GM10847 (cell line): Measurements from ENCODE around the gene AACS.

Experiments
- POLR2A ChIP-seq: IDR thresholded peaks from 2 replicates; pipeline ENCODE4 v1.6.1; 2011; ENCODE audit not compliant: insufficient read length; ENCODE audit errors: extremely low read depth

AACS gene

DNA sequence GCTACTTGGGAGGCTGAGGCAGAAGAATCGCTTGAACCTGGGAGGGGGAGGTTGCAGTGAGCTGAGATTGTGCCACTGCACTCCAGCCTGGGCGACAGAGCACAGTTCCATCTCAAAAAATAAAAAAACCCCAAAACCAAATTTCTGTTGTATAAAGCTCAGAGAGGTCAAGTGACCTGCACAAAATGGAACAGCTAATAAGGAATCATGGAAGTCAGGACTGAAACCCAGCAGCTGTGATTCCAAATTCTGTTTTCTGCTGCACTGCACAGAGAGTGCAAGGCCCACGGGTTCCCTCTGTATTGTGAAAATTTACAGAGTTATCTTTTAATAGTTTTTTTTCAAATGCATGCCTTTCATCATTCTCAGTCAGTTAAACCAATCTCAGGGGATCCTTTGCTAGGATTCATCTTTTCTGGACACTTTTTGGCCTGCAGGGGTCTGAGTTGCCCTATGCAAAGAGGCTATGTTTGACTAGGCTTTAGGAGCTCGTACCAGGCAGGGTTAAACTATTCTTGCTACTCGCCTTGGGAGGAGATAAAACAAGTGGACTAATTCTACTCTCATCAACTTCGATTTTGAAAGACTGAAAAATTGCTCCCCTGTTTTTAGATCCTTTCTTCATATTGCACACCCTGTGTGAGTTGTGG, 26.1 kb upstream of the AACS start:
- TF ChIP-seq POLR2A, result no peak

DNA sequence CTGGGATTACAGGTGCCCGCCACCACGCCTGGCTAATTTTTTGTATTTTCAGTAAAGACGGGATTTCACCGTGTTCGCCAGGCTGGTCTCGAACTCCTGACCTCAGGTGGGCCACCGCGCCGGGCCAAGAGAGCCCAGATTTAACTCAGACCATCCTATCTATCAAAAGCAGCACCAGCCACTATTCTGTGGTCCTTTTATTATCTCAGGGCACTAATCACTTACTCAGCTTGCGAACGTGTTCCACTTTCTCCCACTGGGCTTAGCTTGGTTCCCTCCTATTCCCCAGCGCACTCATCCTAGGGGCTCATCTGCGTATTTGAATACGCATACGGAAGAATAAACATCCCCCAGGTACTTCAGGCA, 16.2 kb upstream of the AACS start:
- no peak for TF ChIP-seq POLR2A

DNA sequence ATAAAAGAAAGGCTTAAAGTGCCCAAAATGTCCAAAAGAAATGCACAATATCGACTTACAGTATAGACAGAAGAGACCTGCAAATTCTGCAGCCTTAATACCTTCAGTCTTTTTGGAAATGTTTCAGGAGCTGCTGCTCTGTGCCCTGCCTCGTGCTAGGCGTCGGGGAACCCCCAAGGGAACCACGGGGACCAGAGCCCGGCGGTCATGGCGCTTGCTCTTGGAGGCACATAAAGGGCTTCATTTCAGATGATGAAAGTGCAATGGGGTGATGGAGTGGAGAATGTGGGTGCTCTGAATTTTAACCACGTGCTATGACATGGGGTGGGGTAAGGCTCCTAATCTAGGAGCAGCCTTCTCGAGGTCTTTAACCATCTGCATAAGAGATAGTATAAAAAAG, 14.8 kb upstream of the AACS start:
- TF ChIP-seq POLR2A, result no peak

DNA sequence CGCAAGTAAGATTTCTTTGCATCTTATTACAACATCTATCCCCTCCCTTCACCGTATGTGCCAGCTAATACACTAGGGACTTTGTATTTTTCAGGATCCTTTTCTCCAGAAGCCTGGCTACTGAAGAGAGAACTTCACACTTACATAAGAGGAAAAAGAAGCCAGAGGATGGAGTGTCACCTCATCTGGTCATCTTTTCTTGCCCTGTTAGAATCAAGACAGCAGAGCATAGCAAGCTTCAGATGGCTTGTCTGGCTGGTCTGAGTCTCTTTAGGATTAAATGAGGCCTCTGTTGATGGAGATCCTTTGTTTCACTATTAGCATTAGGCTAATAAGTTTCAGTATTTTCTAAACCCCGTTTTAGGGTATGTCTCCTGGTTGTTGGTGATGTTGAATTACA, 14.4 kb upstream of the AACS start:
- no peak for TF ChIP-seq POLR2A

DNA sequence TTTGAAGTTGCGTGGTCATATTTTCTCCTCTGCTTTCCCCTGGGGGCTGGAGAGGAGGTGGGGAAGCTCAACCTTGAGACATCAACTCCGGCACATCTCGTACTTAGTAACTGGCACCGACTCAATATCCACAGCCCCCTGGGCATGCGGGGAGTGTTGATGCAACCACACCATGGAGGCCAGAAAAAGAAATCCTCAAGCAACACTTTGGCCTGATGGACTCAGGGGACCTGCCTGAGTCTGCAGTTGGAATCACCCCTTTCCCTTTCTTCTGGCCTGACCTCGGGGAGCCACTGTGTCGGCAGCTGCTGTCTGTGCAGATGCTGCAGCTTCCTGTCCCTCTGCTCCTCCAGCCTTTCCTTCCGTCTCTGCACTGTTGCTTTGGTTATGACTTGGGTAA, 11.4 kb upstream of the AACS start:
- TF ChIP-seq POLR2A, result no peak

DNA sequence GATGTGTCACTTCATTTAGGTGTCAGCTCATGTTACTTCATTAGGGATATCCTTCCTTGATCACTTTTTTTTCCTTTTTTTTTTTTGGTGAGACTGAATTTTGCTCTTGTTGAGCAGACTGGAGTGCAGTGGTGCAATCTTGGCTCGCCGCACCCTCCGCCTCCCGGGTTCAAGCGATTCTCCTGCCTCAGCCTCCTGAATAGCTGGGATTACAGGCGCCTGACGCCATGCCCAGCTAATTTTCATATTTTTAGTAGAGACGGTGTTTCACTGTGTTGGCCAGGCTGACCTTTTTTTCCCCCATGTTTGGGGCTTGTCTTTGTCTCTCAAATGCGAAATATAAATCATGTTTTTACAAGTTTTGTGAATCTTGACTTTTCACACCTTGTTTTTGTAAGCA, 9.6 kb upstream of the AACS start:
- TF ChIP-seq POLR2A, result no peak

DNA sequence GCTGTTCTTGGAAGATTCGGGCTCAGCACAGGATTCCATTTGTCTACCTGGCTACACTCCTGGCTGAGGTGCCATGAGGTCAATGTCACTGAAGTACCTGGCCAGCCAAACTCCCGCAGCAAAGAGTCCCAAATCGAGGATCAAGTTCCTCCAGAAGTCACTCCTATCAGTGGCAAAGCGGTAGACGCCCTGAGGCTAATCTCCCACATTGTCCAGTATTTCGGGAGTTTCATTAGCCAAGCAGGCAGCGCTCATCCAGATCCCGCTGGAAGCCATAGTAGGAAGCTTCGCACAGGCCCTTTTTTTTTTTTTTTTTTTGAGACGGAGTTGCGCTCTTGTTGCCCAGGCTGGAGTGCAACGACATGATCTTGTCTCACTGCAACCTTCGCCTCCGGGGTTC, 8.9 kb upstream of the AACS start:
- TF ChIP-seq POLR2A, result no peak

- no peak for TF ChIP-seq POLR2A
Observed at GRCh38 chr12:125057708-125058107, 7.5 kb upstream of the AACS start.

DNA sequence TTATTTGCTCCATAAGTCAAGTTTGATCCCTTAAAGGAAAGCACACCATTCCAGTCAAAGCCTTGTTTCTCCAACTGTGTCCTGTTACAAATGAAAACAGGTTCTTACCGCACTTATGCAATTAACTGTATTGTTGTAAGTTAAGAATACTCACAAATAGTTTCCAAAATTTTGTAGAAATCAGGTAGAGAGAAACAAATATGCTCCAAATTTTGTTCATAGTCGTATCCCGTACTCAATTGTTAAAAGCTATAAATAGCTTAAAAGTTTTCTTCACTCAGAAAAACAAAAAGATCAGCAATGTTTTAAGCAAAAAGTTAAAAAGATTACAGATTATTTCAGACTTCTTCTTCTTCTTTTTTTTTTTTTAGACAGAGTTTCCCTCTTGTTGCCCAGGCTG, 4.0 kb upstream of the AACS start:
- TF ChIP-seq POLR2A, result no peak

DNA sequence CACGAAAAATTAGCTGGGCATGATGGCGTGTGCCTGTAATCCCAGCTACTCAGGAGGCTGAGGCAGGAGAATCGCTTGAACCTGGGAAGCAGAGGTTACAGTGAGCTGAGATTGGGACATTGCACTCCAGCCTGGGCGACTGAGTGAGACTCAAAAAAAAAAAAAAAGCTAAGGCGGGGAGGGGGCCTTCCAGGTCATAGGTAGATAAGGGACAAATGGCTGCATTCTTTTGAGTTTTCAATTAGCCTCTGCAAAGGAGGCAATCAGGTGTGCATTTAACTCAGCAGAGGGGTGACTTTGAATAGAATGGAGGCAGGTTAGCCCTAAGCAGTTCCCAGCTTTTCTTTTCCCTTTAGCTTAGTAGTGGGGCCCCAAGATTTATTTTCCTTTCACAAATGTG, 743 bp upstream of the AACS start:
- no peak for TF ChIP-seq POLR2A

DNA sequence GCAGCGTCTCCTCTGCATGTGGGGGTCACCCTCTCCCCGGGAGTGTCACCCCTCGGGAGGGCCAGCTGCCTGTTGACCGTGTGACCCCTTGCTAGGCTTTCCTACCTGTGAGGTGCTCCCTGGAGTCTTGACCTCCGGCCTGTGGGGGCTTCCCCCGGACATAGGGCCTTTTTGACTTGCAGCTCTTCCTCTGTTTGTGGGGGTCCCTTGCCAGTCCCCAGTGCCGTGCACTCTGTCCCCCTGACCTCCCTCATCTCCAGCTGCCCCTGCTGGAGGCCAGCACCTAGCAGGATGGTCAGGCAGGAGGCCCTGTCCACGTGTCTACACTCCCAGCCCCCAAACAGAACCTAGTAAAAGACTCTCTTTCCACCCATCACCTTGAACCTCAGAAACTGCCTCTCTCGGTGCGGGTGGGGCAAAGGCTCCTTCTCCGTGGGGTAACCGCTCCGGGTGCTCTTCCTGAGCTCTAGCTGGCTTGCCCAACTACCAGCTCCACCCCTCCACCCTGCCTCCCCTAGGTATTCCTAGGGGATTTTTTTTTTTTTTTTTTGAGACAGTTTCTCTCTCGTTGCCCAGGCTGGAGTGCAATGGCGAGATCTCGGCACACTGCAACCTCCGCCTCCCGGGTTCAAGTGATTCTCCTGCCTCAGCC, 810 bp downstream of the AACS start:
- TF ChIP-seq POLR2A, result no peak

DNA sequence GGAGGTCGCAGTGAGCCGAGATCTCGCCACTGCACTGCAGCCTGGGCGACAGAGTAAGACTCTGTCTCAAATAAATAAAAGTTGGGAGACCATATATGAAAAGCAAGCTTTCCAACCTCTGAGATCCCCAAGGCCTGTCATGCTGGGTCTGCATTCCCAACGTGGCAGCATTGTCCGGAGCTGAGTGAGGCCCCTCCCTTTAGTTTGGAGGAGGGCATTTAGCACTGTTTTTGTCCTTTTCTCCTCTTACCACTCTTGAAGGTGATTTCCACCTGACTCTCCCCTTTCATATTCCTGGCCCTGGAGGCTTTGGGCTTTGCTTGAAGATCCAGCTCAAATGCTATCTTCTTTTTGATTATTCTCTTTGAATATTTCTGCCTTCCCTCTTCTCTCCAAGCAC, 3.2 kb downstream of the AACS start:
- TF ChIP-seq POLR2A, result no peak

- no peak for TF ChIP-seq POLR2A
Observed at GRCh38 chr12:125069616-125070015, 4.4 kb downstream of the AACS start.

GRCh38 chr12:125070112-125070511, 4.9 kb downstream of the AACS start:
- TF ChIP-seq POLR2A, result no peak

DNA sequence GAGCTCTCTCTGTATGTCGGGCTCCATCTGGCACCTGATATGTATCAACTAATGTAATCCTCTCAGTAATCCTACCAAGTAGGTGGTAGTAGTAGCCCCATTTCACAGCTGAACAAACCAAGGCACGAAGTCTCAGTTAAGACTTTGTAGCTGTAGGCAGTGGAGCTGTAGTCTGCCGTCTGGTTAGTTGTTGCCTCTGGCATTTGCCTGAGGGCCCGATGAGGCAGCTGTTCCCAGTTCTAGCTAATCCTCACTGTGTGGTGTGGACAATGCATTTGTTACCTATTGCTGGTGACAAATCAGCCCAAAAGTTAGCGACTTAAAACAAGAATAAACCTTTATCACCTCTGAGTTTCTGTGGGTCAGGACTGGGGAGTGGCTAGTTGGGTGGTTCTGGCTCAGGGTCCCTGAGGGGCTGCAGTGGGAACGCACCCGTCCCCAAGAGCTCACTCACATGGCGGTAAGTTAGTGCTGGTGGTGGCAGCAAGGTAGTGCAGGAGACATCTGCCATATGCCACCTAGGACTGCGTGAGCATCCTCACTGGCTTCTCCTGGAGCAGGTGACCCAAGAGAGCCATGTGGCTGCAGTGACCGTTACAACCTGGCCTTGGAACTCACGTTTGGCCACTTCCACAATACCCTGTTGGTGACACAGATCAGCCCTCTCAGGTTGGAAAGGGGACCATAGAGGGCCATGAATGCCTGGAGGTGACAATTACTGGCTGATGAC, 5.6 kb downstream of the AACS start:
- TF ChIP-seq POLR2A, result no peak

- TF ChIP-seq POLR2A, result no peak
Observed at GRCh38 chr12:125071456-125071855, 6.2 kb downstream of the AACS start.
